Frontal cortex (tissue), 4 donors: ENCODE data around the gene MAD1L1. TPM values are rescaled to one million over a fixed set of nuclear protein-coding genes. Genes with fewer than 3 reads are reported as not detected.

ENCODE experiments used
- DNase-seq, 2 donors: peaks; one replicate each; pipeline ENCODE4 v3.0.0; 2012; ENCODE audit warnings: low spot score in 2 of 2
- FAIRE-seq: peaks from 2 replicates; lab custom pipeline; 2012; peaks lifted over from hg19 to GRCh38; lab: Jason Lieb, UNC
- total RNA-seq: library from RNA; depleted of rRNA; stranded (reverse); fragments of >200 nt; gene quantifications from one replicate; pipeline ENCODE4 v1.2.3, GENCODE V29; 2014
- donor health status: control.
- donor health status: control.
- donor health status: control.

The MAD1L1 gene
- total RNA-seq, 1 donor from 2014 or later, result 37.1 TPM

DNA sequence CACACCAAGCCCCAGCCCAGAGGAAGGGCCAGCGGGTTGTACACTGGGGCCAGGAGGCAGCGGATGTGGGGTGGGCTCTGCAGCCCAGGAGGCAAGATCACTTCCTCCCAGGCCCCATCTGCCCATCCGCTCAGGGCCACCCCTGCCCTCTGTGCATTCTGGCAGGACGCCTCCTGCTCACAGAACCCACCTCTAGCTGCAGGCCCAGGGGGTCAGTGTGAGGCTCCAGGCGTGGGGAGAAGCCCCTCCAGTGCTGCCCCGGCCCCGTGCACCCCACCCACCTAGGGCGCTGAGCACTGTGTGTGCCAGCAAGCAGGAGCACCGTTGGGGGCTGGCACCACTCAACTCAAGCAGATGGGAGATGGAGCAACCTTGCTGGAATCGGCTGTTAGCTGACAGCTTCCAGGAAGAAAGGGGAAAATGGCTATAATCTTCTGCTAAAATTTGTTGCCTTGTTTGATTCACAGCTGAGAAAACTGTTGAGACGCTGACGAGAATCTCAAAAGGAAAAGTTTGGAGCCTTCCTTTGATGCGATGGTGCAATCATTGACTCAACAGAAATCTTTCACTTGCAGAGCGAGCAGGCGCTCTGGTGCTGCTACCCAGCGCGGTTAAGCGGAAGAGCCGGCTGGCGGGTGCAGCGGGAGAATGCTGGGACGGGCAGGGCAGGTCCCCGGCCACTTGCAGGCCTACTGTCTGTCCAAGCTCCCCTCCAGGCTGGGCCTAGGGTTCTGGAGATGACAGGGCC lies 286.5 kb downstream of the MAD1L1 start:
- DNase-seq (no peak), FAIRE-seq (no peak)

DNA sequence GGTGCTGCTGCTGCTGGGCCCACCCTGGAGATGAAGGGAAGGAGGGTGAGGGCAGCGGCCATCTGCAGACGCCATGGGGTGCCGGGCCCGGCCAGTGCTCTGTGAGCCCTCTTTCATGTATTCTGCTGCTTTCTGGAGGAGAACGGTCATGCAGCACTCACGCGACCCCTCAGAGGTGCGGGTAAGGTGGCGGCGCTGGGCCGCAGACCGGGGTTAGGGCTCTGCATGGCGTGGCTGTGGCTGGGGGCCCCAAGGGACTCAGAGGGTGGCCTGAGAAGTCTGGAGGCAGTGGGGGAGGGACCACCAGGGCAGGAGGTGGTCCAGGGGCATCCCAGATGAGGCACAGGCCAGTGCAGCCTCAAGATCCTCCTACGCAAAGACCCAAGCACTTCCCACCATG lies 287.2 kb downstream of the MAD1L1 start:
- FAIRE-seq, result no peak
- no peak for DNase-seq

DNA sequence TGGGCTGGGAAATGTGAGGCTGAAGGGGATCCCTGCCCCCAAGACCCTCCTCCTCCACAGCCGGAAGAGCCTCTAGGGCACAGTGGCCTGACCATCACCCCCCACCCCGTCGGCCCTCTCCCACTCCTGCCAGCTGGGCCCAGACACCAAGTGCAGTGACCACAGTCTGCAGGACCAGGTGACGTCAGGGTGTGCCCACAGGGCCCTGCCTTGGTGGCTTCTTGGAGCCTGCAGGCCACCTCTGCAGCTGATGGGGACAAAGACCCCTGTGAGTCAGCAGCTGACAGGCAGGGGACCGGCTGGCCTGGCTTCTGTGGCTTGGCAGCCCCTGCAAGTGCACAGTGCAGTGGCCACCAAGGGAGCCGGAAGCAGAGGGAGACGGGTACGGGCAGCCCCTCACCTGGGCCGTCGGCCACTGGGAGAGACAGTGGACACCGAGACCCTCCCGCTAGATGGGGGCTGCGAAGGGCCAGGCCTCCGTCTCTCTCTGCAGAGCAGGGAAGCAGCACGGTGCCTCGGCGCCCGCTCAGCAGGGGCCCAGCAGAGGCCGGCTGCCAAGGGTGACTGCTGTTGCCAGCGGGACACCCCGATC lies 288.0 kb downstream of the MAD1L1 start:
- DNase-seq, result no peak
- no peak for FAIRE-seq

- DNase-seq, result no peak
- FAIRE-seq, result no peak
These were observed 288.7 kb downstream of the MAD1L1 start for GRCh38 chr7:1943933-1944618.

DNA sequence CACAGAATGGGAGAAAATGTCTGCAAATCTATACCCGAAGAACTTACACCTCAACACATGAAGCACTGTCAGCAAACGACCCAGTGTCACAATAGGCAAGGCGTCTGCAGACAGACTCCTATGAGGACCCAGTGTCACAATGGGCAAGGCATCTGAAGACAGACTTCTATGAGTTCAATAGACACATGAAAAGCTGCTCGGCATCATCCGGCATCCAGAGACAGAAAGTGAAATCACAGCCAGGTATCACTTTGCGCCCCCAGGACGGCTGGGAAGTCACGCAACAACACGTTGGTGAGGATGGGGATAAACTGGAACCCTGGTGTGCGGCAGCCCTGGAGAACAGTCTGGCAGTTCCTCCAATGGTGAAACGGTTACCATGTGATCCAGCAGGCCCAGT lies 289.4 kb downstream of the MAD1L1 start:
- no peak for FAIRE-seq
- DNase-seq, result no peak

- no peak for DNase-seq
- no peak for FAIRE-seq
These were observed 289.8 kb downstream of the MAD1L1 start for GRCh38 chr7:1942941-1943289.

- DNase-seq, result no peak
- no peak for FAIRE-seq
These were observed 290.4 kb downstream of the MAD1L1 start for GRCh38 chr7:1942243-1942940.

DNA sequence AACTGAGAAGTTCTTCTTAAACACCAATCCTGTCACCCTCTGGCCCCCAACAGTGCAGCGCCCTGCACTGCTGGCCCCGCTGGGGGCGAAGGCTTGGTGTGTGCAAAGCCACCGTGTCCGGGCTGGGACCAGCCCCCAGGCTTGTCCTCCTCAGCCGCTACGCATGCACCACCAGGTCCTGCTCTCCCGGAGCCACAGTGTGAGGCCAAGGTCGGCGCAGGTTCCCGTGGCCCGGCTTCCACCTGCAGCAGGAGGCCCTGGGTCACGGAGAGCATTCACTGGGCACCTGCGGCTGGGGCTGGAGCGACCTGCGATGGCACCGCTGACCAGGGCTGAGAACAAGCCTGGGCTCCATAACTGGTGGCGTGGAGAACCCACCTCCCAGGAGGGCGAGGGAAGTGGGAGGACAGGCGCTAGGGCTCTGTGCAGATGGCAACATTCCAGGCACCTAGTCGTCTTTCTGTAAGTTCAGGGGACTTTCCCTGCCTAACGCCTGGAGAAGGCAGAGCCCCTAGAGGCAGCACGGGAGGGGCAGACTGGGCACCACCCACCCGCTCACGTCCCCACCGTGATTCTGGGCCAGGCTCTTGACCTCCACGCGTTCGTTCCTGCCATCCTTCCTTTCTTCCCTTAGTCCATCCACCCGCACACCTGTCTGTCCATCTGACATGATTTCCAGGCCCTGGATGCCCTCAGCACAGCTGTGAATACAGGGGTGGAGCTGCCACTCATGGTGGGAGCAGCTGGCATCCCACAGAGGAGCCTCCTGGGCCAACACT lies 291.1 kb downstream of the MAD1L1 start:
- FAIRE-seq (no peak), DNase-seq (no peak)

DNA sequence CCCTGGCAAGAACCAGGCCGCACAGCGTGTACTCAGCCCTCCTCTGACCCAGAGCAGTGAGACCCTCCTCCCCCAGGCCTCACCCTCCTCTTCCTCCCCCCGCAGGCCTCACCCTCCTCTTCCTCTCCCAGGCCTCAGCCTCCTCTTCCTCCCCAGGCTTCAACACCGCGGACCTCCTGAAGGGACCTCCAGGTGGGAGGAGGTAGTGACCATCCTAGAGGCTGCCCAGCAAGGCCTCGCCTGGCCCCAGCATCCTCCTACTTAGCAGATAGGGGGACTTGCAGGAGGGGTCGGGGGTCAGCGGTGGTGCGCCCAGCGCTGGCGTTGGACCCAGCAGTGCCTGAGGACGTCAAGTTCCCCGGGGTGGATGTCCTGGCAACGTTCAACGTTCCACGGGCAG lies 291.9 kb downstream of the MAD1L1 start:
- FAIRE-seq, result no peak

DNA sequence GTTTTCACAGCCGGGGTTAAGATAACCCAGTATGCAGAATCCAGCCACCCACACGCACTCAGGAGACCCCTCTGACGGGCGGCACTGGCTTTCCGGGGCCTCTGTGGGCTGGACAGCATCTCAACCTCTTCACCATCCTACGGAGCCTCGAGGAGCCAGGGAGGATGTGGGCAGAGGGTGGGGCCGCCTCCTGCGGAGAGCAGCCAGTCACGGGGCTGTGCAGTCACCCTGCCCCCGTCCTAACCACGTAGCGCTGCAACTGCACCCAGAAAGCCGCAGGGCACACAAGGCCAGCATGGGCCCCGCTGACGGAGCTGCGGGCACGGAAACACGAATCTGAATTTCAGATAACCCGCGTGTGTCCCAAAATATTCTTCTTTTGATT lies 292.4 kb downstream of the MAD1L1 start:
- no peak for FAIRE-seq
- peak in 1 of 2 donors; percentile 65 for DNase-seq

More for the DNA sequence above, 291.9 kb downstream of the MAD1L1 start:
- DNase-seq, result no peak

- DNase-seq, result no peak
- FAIRE-seq, result no peak
These were observed 293.0 kb downstream of the MAD1L1 start for GRCh38 chr7:1939434-1940401.

GRCh38 chr7:1938788-1939433 lies 293.8 kb downstream of the MAD1L1 start:
- DNase-seq, result no peak
- no peak for FAIRE-seq

GRCh38 chr7:1937252-1937605 lies 295.5 kb downstream of the MAD1L1 start:
- no peak for FAIRE-seq

GRCh38 chr7:1936531-1937251 lies 296.1 kb downstream of the MAD1L1 start:
- DNase-seq (no peak), FAIRE-seq (no peak)

More at GRCh38 chr7:1937252-1937605, 295.5 kb downstream of the MAD1L1 start:
- DNase-seq, result no peak

- DNase-seq (no peak), FAIRE-seq (no peak)
These were observed 296.8 kb downstream of the MAD1L1 start for GRCh38 chr7:1936006-1936310.

- DNase-seq (no peak), FAIRE-seq (no peak)
These were observed 297.4 kb downstream of the MAD1L1 start for GRCh38 chr7:1935176-1936005.

DNA sequence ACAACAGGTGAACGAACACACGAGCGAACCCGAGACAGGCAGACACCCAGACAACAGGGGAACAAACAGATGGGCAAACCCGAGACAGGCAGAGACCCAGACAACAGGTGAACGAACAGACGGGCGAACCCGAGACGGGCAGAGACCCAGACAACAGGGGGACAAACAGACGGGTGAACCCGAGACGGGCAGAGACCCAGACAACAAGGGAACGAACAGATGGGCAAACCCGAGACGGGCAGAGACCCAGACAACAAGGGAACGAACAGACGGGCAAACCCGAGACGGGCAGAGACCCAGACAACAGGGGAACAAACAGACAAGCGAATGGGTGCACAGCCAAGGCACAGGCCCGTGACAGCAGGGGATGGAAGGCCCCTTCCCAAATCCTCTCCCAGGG lies 298.0 kb downstream of the MAD1L1 start:
- no peak for FAIRE-seq
- DNase-seq, result no peak
